ENCODE data around the gene OBI1.
A peak's percentile ranks its signal among the peaks of the same experiment; 100 is the strongest.

The OBI1 gene

GRCh38 chr13:78658630-78659449 lies at the start of gene OBI1:
TSS of gene OBI1 (minus strand) at chr13:78659155. CDS start at chr13:78659120, 35 bp downstream.
- peak; percentile 93 for DNase-seq (ENCODE audit: low spot score)

GRCh38 chr13:78701383-78701782 lies 42.4 kb upstream of the OBI1 start:
- no peak for DNase-seq (ENCODE audit: low spot score)

GRCh38 chr13:78700121-78700910 lies 41.4 kb upstream of the OBI1 start:
- DNase-seq (ENCODE audit: low spot score) = no peak

GRCh38 chr13:78689011-78689410 lies 30.1 kb upstream of the OBI1 start:
- DNase-seq (ENCODE audit: low spot score) = no peak

- DNase-seq (ENCODE audit: low spot score) = no peak
These were observed 27.5 kb upstream of the OBI1 start for GRCh38 chr13:78686461-78686860.

- DNase-seq (ENCODE audit: low spot score) = no peak
These were observed 21.8 kb upstream of the OBI1 start for GRCh38 chr13:78680576-78681350.

GRCh38 chr13:78680115-78680561 lies 21.2 kb upstream of the OBI1 start:
- no peak for DNase-seq (ENCODE audit: low spot score)

GRCh38 chr13:78679329-78679728 lies 20.4 kb upstream of the OBI1 start:
- no peak for DNase-seq (ENCODE audit: low spot score)

GRCh38 chr13:78675112-78675511 lies 16.2 kb upstream of the OBI1 start:
- DNase-seq (ENCODE audit: low spot score) = no peak

- no peak for DNase-seq (ENCODE audit: low spot score)
These were observed 15.7 kb upstream of the OBI1 start for GRCh38 chr13:78674638-78675037.

- no peak for DNase-seq (ENCODE audit: low spot score)
These were observed 3.5 kb upstream of the OBI1 start for GRCh38 chr13:78662467-78662866.

- DNase-seq (ENCODE audit: low spot score) = no peak
These were observed 1.5 kb upstream of the OBI1 start for GRCh38 chr13:78660495-78660857.

- DNase-seq (ENCODE audit: low spot score) = no peak
These were observed 958 bp upstream of the OBI1 start for GRCh38 chr13:78659732-78660494.

GRCh38 chr13:78659450-78659730 lies 435 bp upstream of the OBI1 start:
- no peak for DNase-seq (ENCODE audit: low spot score)

GRCh38 chr13:78657699-78658629 lies 991 bp downstream of the OBI1 start:
- no peak for DNase-seq (ENCODE audit: low spot score)

GRCh38 chr13:78655906-78656305 lies 3.0 kb downstream of the OBI1 start:
- DNase-seq (ENCODE audit: low spot score) = no peak

GRCh38 chr13:78655007-78655406 lies 3.9 kb downstream of the OBI1 start:
- no peak for DNase-seq (ENCODE audit: low spot score)

- no peak for DNase-seq (ENCODE audit: low spot score)
These were observed 6.3 kb downstream of the OBI1 start for GRCh38 chr13:78652651-78653050.

- DNase-seq (ENCODE audit: low spot score) = no peak
These were observed 8.3 kb downstream of the OBI1 start for GRCh38 chr13:78650717-78651083.

GRCh38 chr13:78649997-78650716 lies 8.8 kb downstream of the OBI1 start:
- DNase-seq (ENCODE audit: low spot score) = no peak

All from CD4-positive, alpha-beta T cell treated with Interleukin-2 at 100 ng/mL for 4 hours (primary cell).